MM.1S (cell line): Measurements from ENCODE around the gene SPTSSB.
A peak's percentile ranks its signal among the peaks of the same experiment; 100 is the strongest.

Experiments used
- DNase-seq: peaks from one replicate; pipeline ENCODE4 v3.0.0-alpha.2; 2015
- H2AFZ ChIP-seq: fragments of 300-600 bp; sonication (generic); 2 replicates; pipeline ENCODE4 v1.6.0; 2016; ENCODE audit warnings: antibody characterized with exemption, low read length
- H3F3A ChIP-seq: fragments of 300-600 bp; sonication (generic); 2 replicates; pipeline ENCODE4 v1.6.1; 2016; ENCODE audit warnings: mild to moderate bottlenecking, antibody characterized with exemption, low read length, moderate library complexity, mixed read lengths; ENCODE audit not compliant: insufficient read depth
- H3K27ac ChIP-seq: fragments of 300-600 bp; sonication (generic); 2 replicates; pipeline ENCODE4 v1.5.1; 2016; ENCODE audit warnings: mild to moderate bottlenecking, low read length
- H3K27me3 ChIP-seq: fragments of 300-600 bp; sonication (generic); replicated peaks from 2 replicates; pipeline ENCODE4 v1.6.0; 2016; ENCODE audit warnings: low read length; ENCODE audit not compliant: insufficient read depth
- H3K36me3 ChIP-seq: fragments of 300-600 bp; sonication (generic); replicated peaks from 2 replicates; pipeline ENCODE4 v1.6.1; 2016; ENCODE audit warnings: mild to moderate bottlenecking, low read length, mixed read lengths; ENCODE audit not compliant: insufficient read depth
- H3K4me1 ChIP-seq: fragments of 300-600 bp; sonication (generic); 2 replicates; pipeline ENCODE4 v1.6.1; 2016; ENCODE audit warnings: low read length, mixed read lengths
- H3K4me2 ChIP-seq: fragments of 300-600 bp; sonication (generic); 2 replicates; pipeline ENCODE4 v1.6.0; 2016; ENCODE audit warnings: low read depth, low read length
- H3K4me3 ChIP-seq: fragments of 300-600 bp; sonication (generic); 2 replicates; pipeline ENCODE4 v1.5.1; 2016; ENCODE audit warnings: low read length, mixed read lengths
- H3K79me2 ChIP-seq: fragments of 300-600 bp; sonication (generic); 2 replicates; pipeline ENCODE4 v1.6.1; 2016; ENCODE audit warnings: mixed run types, low read length, mixed read lengths
- H3K9ac ChIP-seq: fragments of 300-600 bp; sonication (generic); 2 replicates; pipeline ENCODE4 v1.6.1; 2016; ENCODE audit warnings: low read length, mixed read lengths
- H3K9me2 ChIP-seq: fragments of 300-600 bp; sonication (generic); replicated peaks from 2 replicates; pipeline ENCODE4 v1.6.1; 2016; ENCODE audit warnings: mild to moderate bottlenecking, low read length, mixed read lengths; ENCODE audit not compliant: insufficient read depth
- H3K9me3 ChIP-seq: fragments of 300-600 bp; sonication (generic); replicated peaks from 2 replicates; pipeline ENCODE4 v1.6.1; 2016; ENCODE audit warnings: mild to moderate bottlenecking, low read length, mixed read lengths; ENCODE audit not compliant: insufficient read depth
- H4K20me1 ChIP-seq: fragments of 300-600 bp; sonication (generic); 2 replicates; pipeline ENCODE4 v1.6.1; 2016; ENCODE audit warnings: mild to moderate bottlenecking, low read length, moderate library complexity, mixed read lengths; ENCODE audit not compliant: insufficient read depth
- CTCF ChIP-seq: fragments of 300-600 bp; sonication (generic); IDR thresholded peaks from 2 replicates; pipeline ENCODE4 v1.5.1; 2016; ENCODE audit warnings: antibody characterized with exemption, low read length, mixed read lengths
- EZH2 ChIP-seq: fragments of 300-600 bp; sonication (generic); optimal IDR thresholded peaks from 2 replicates; pipeline ENCODE3; 2017; ENCODE audit warnings: low read depth, mild to moderate bottlenecking, antibody characterized with exemption, low read length, mixed read lengths
- EZH2phosphoT487 ChIP-seq: fragments of 300-600 bp; sonication (generic); IDR thresholded peaks from 2 replicates; pipeline ENCODE4 v1.6.1; 2018; ENCODE audit warnings: antibody characterized with exemption, low read length

Gene SPTSSB

GRCh38 chr3:161413127-161413854 lies 42.0 kb upstream of the SPTSSB start:
- Histone ChIP-seq H3K9me2 (no peaks in the 10 kb centered on the region), H2AFZ (no peak overlapping the region), H3K9ac (no peak overlapping the region), H3F3A (no peaks in the 10 kb centered on the region), H3K4me1 (0 out of 2 replicates have a peak, but pooled peaks cover 6% of the 10 kb centered on the region), H4K20me1 (no peaks in the 10 kb centered on the region), H3K4me2 (no peak overlapping the region), H3K9me3 (no peaks in the 10 kb centered on the region), H3K27me3 (no peaks in the 10 kb centered on the region), H3K79me2 (no peaks in the 10 kb centered on the region), H3K27ac (no peak overlapping the region), H3K36me3 (no peaks in the 10 kb centered on the region), H3K4me3 (no peak overlapping the region)
- peak; percentile 5 for DNase-seq
- TF ChIP-seq CTCF (peak; percentile 28; the same call in 1 of the 2 replicates), EZH2phosphoT487 (no peak)

- Histone ChIP-seq H3K4me2 (no peak overlapping the region), H3K4me1 (peaks cover 6% of the 10 kb centered on the region; the same call in 1 of the 2 replicates), H3K79me2 (no peaks in the 10 kb centered on the region), H3F3A (no peaks in the 10 kb centered on the region), H3K9ac (no peak overlapping the region), H3K9me3 (no peaks in the 10 kb centered on the region), H4K20me1 (no peaks in the 10 kb centered on the region), H3K4me3 (no peak overlapping the region), H3K27me3 (no peaks in the 10 kb centered on the region), H3K9me2 (no peaks in the 10 kb centered on the region), H3K36me3 (no peaks in the 10 kb centered on the region), H3K27ac (no peak overlapping the region), H2AFZ (no peak overlapping the region)
- no peak for TF ChIP-seq EZH2
- no peak for DNase-seq
Measured at GRCh38 chr3:161412123-161412522, 40.8 kb upstream of the SPTSSB start.

DNA sequence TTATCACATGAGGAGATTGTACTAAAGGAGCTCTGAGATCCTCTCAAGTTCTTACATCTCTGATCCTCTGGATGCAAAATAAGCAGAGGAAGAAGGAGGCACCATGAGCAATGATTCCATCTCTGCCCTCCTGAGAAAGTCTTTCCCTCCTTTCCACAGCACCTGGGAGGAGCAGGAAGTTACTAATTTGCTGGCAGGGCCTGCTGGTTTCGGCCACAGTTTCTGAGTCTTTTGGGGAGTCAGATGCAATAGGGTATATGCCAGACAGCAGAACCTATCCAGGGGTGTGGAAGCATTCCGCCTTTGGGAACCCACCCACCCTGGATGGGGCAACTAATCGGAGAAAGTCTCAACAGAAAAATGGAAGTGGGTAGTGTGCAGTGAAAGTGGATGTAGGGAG lies 38.5 kb upstream of the SPTSSB start:
- TF ChIP-seq EZH2phosphoT487 = no peak
- no peak for TF ChIP-seq CTCF
- no peak for TF ChIP-seq EZH2
- no peak overlapping the region for H2AFZ ChIP-seq
- H3K9ac ChIP-seq = no peak overlapping the region
- H3K4me3 ChIP-seq = no peak overlapping the region
- no peak overlapping the region for H3K4me2 ChIP-seq
- no peaks in the 10 kb centered on the region for H3K36me3 ChIP-seq
- no peaks in the 10 kb centered on the region for H3K9me2 ChIP-seq
- no peaks in the 10 kb centered on the region for H4K20me1 ChIP-seq
- no peak overlapping the region for H3K27ac ChIP-seq
- H3K27me3 ChIP-seq = no peaks in the 10 kb centered on the region
- no peak for DNase-seq
- H3K4me1 ChIP-seq = peaks cover 18% of the 10 kb centered on the region
- H3K79me2 ChIP-seq = no peaks in the 10 kb centered on the region
- no peaks in the 10 kb centered on the region for H3K9me3 ChIP-seq
- H3F3A ChIP-seq = no peaks in the 10 kb centered on the region

DNA sequence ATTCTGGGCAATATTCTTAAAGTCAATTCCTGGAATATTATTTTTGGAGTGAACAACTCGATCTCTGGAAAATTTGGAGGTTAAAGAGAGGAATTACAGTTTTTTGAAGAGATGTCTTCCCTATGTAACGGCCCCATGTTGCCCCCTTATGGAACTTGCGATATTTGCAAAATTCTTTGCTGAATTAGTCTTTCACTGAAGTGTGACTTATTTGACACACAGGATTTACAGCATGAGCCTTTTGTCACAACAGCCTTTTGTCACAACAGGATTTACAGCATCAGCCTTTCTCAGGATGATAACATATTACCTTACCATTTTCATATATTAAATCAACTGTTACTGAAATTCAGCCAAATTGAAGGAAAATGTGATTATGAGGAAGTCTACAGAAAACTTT lies 37.8 kb upstream of the SPTSSB start:
- Histone ChIP-seq H4K20me1 (no peaks in the 10 kb centered on the region), H3K4me3 (no peak overlapping the region), H3K9me3 (no peaks in the 10 kb centered on the region), H3K27ac (no peak overlapping the region), H3K79me2 (no peaks in the 10 kb centered on the region), H3K27me3 (no peaks in the 10 kb centered on the region), H3K9ac (no peak overlapping the region), H3K36me3 (no peaks in the 10 kb centered on the region), H2AFZ (0 out of 2 replicates have a peak overlapping the region, but pooled peaks have one; percentile 24), H3K4me2 (no peak overlapping the region), H3F3A (no peaks in the 10 kb centered on the region), H3K9me2 (no peaks in the 10 kb centered on the region), H3K4me1 (peaks cover 18% of the 10 kb centered on the region)
- TF ChIP-seq CTCF = peak; percentile 80
- TF ChIP-seq EZH2phosphoT487 = no peak
- TF ChIP-seq EZH2 = no peak
- peak; percentile 77 for DNase-seq
